Upper lobe of left lung (tissue), 6 donors: Measurements from ENCODE around the gene SLC20A1. TPM values are rescaled to one million over a fixed set of nuclear protein-coding genes. Genes with fewer than 3 reads are reported as not detected.
A peak's percentile ranks its signal among the peaks of the same experiment; 100 is the strongest.

ENCODE experiments used
- ATAC-seq, 2 donors: fragments of 200-7000 bp; cut with Tn5 transposase; one replicate each; pipeline ENCODE4 v1.9.1; 2022; ENCODE audit warnings: mild to moderate bottlenecking in 2 of 2, moderate library complexity in 2 of 2; ENCODE audit not compliant: low FRiP score in 2 of 2
- DNase-seq, 2 donors: peaks; one replicate each; pipeline ENCODE4 v3.0.0-alpha.2; 2019 to 2020
- H3K27ac ChIP-seq, 4 donors: fragments of 200-600 bp; sonication (generic); one replicate each; pipeline ENCODE4 v1.5.1; 2016 to 2019
- H3K27me3 ChIP-seq, 4 donors: fragments of 200-600 bp; sonication (generic); one replicate each; pipeline ENCODE4 v1.5.1; 2017 to 2019
- H3K36me3 ChIP-seq, 4 donors: fragments of 200-600 bp; sonication (generic); one replicate each; pipeline ENCODE4 v1.5.1; 2016 to 2019
- H3K4me1 ChIP-seq, 4 donors: fragments of 200-600 bp; sonication (generic); one replicate each; pipeline ENCODE4 v1.5.1; 2018 to 2019
- H3K4me3 ChIP-seq, 4 donors: fragments of 200-600 bp; sonication (generic); one replicate each; pipeline ENCODE4 v1.5.1; 2017 to 2019; ENCODE audit warnings: mild to moderate bottlenecking in 2 of 4, moderate library complexity in 1 of 4
- H3K9me3 ChIP-seq, 4 donors: fragments of 200-600 bp; sonication (generic); one replicate each; pipeline ENCODE4 v1.5.1; 2018 to 2019
- EP300 ChIP-seq, 4 donors: sonication (generic); formaldehyde crosslinking; IDR thresholded peaks; one replicate each; pipeline ENCODE4 v1.5.1; 2017; ENCODE audit warnings: antibody characterized with exemption in 4 of 4, control low read depth in 2 of 4
- POLR2A ChIP-seq, 4 donors: fragments of 450-650 bp; IDR thresholded peaks; one replicate each; pipeline ENCODE4 v1.5.1; 2016 to 2017; ENCODE audit warnings: antibody characterized with exemption in 4 of 4, mild to moderate bottlenecking in 2 of 4
- POLR2AphosphoS5 ChIP-seq, 2 donors: sonication (generic); formaldehyde crosslinking; IDR thresholded peaks; one replicate each; pipeline ENCODE4 v1.5.1; 2017; ENCODE audit warnings: antibody characterized with exemption in 2 of 2
- WGBS, 2 donors: methylation state at CpG; one replicate each; pipeline ENCODE4 v1.1.5; 2017 to 2018; 5-methylcytosine and 5-hydroxymethylcytosine counted together
- total RNA-seq, 6 donors: library from RNA; depleted of rRNA in 4 of 6; stranded (reverse); fragments of >200 nt in 4 of 6; gene quantifications; one replicate each; pipeline versions ENCODE4 v1.1.0 to v1.2.1, GENCODE V29; 2016 to 2021
- TF ChIP-seq, protein P1 (sequence below), 6 experiments: fragments of 450-650 bp in 4 of 6; fragments of 200-600 bp in 2 of 6; sonication (generic) in 2 of 6; IDR thresholded peaks; one replicate each; pipeline ENCODE4 v1.5.1; 2016 to 2019; ENCODE audit warnings: antibody characterized with exemption in 6 of 6
- donor health status: DM: no; HTN: no; CAD: no; lungs with moderate emphysema.
- donor health status: DM: no; HTN: yes; CAD: no; lungs with severe emphysema.

SLC20A1 gene
- total RNA-seq, 6 donors from 2014 or later, result 22.9 to 105 (median 51.0) TPM

GRCh38 chr2:112683550-112684414, 38.0 kb downstream of the SLC20A1 start:
- no peak overlapping the region for H3K4me3 ChIP-seq
- DNase-seq, result no peak
- no peaks in the 10 kb centered on the region for H3K27me3 ChIP-seq
- WGBS, 2 donors, result 56 to 61% methylated on average over 12 of the region's 12 CpGs
- H3K27ac ChIP-seq, result peak overlapping the region; percentile 24 to 81 (median 46)
- no peaks in the 10 kb centered on the region for H3K9me3 ChIP-seq
- no peak for TF ChIP-seq EP300 (IDR thresholded peaks at IDR 0.05)
- TF ChIP-seq, protein P1, sequence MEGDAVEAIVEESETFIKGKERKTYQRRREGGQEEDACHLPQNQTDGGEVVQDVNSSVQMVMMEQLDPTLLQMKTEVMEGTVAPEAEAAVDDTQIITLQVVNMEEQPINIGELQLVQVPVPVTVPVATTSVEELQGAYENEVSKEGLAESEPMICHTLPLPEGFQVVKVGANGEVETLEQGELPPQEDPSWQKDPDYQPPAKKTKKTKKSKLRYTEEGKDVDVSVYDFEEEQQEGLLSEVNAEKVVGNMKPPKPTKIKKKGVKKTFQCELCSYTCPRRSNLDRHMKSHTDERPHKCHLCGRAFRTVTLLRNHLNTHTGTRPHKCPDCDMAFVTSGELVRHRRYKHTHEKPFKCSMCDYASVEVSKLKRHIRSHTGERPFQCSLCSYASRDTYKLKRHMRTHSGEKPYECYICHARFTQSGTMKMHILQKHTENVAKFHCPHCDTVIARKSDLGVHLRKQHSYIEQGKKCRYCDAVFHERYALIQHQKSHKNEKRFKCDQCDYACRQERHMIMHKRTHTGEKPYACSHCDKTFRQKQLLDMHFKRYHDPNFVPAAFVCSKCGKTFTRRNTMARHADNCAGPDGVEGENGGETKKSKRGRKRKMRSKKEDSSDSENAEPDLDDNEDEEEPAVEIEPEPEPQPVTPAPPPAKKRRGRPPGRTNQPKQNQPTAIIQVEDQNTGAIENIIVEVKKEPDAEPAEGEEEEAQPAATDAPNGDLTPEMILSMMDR (IDR thresholded peaks at IDR 0.05), result no peak
- TF ChIP-seq POLR2AphosphoS5 (IDR thresholded peaks at IDR 0.05), result peak in 1 of 2 donors; percentile 18
- no peak for TF ChIP-seq POLR2A (IDR thresholded peaks at IDR 0.05)
- no peak for ATAC-seq
- peaks cover 0 to 24% (median 22%) of the 10 kb centered on the region in 4 donors for H3K4me1 ChIP-seq
- no peaks in the 10 kb centered on the region for H3K36me3 ChIP-seq

- ATAC-seq (no peak), DNase-seq (no peak)
- Histone ChIP-seq H3K4me3 (no peak overlapping the region), H3K9me3 (no peaks in the 10 kb centered on the region), H3K27ac (peak overlapping the region in 1 of 4 donors; percentile 29), H3K27me3 (no peaks in the 10 kb centered on the region), H3K4me1 (peaks cover 0 to 24% (median 22%) of the 10 kb centered on the region in 4 donors), H3K36me3 (no peaks in the 10 kb centered on the region)
- WGBS, 2 donors, result 64 to 76% methylated on average over 3 of the region's 3 CpGs
- TF ChIP-seq, protein P1 (IDR thresholded peaks at IDR 0.05), result no peak
- no peak for TF ChIP-seq POLR2A (IDR thresholded peaks at IDR 0.05)
- TF ChIP-seq EP300 (IDR thresholded peaks at IDR 0.05), result no peak
- no peak for TF ChIP-seq POLR2AphosphoS5 (IDR thresholded peaks at IDR 0.05)
Observed at GRCh38 chr2:112684415-112684775, 38.7 kb downstream of the SLC20A1 start.

- no peak for DNase-seq
- H3K4me1 ChIP-seq, result peaks cover 0 to 24% (median 23%) of the 10 kb centered on the region in 4 donors
- no peaks in the 10 kb centered on the region for H3K27me3 ChIP-seq
Observed at GRCh38 chr2:112685271-112685884, 39.6 kb downstream of the SLC20A1 start.

GRCh38 chr2:112686348-112687217, 40.8 kb downstream of the SLC20A1 start:
- 86 to 88% methylated on average over 10 to 15 of the region's 15 CpGs for WGBS, 2 donors
- no peak for ATAC-seq
- TF ChIP-seq POLR2AphosphoS5 (IDR thresholded peaks at IDR 0.05), result no peak
- Histone ChIP-seq H3K4me1 (peaks cover 0 to 33% (median 28%) of the 10 kb centered on the region in 4 donors), H3K9me3 (no peaks in the 10 kb centered on the region), H3K4me3 (no peak overlapping the region), H3K27me3 (no peaks in the 10 kb centered on the region), H3K36me3 (no peaks in the 10 kb centered on the region), H3K27ac (no peak overlapping the region)
- DNase-seq, result no peak

More at GRCh38 chr2:112685271-112685884, 39.6 kb downstream of the SLC20A1 start:
- TF ChIP-seq POLR2A (IDR thresholded peaks at IDR 0.05), result no peak
- TF ChIP-seq, protein P1 (IDR thresholded peaks at IDR 0.05), result peak in 2 of 6 experiments; percentile 19 to 24
- H3K36me3 ChIP-seq, result no peaks in the 10 kb centered on the region
- no peaks in the 10 kb centered on the region for H3K9me3 ChIP-seq
- 73 to 82% methylated on average over 4 of the region's 4 CpGs for WGBS, 2 donors
- ATAC-seq, result no peak
- no peak overlapping the region for H3K4me3 ChIP-seq
- H3K27ac ChIP-seq, result no peak overlapping the region

- no peaks in the 10 kb centered on the region for H3K9me3 ChIP-seq
- DNase-seq (no peak), ATAC-seq (no peak)
- H3K4me1 ChIP-seq, result peaks cover 0 to 32% (median 21%) of the 10 kb centered on the region in 4 donors
- H3K27ac ChIP-seq, result no peak overlapping the region
- H3K4me3 ChIP-seq, result no peak overlapping the region
- H3K36me3 ChIP-seq, result no peaks in the 10 kb centered on the region
- WGBS, 2 donors, result 91 to 92% methylated on average over 6 of the region's 6 CpGs
- no peaks in the 10 kb centered on the region for H3K27me3 ChIP-seq
- TF ChIP-seq EP300 (IDR thresholded peaks at IDR 0.05) (no peak), POLR2AphosphoS5 (IDR thresholded peaks at IDR 0.05) (no peak), POLR2A (IDR thresholded peaks at IDR 0.05) (no peak)
- TF ChIP-seq, protein P1 (IDR thresholded peaks at IDR 0.05), result no peak
Observed at GRCh38 chr2:112687522-112687921, 41.8 kb downstream of the SLC20A1 start.
